Measurements from ENCODE around the gene ANKRD35. TPM values are rescaled to one million over a fixed set of nuclear protein-coding genes. Genes with fewer than 3 reads are reported as not detected.

The ANKRD35 gene
- total and polyA plus RNA-seq, 2 experiments from 2014 or later = 3.6 to 5.6 TPM

- Mint-ChIP-seq H3K27ac (no peak overlapping the region), H3K9me3 (no peaks in the 10 kb centered on the region), H3K4me1 (peaks cover 12% of the 10 kb centered on the region), H3K36me3 (ENCODE audit: low read depth) (peaks cover 15% of the 10 kb centered on the region), H3K4me3 (no peak overlapping the region), H3K27me3 (ENCODE audit: insufficient read depth, low read depth, poor library complexity) (peaks cover 4% of the 10 kb centered on the region)
- H3K36me3 ChIP-seq (ENCODE audit: insufficient read depth) = peaks cover 19% of the 10 kb centered on the region
- ATAC-seq (peak; percentile 52), DNase-seq (ENCODE audit: low spot score) (no peak)
- H3K27me3 ChIP-seq (ENCODE audit: insufficient read depth) = no peaks in the 10 kb centered on the region
- H3K9me2 ChIP-seq (ENCODE audit: insufficient read depth) = no peaks in the 10 kb centered on the region
- H3K27ac ChIP-seq (ENCODE audit: low read depth) = peak overlapping the region; percentile 80; the same call in 1 of the 2 replicates
- H4K20me1 ChIP-seq (replicated peaks; ENCODE audit: insufficient read depth) = no peaks in the 10 kb centered on the region
- H2AFZ ChIP-seq = no peak overlapping the region
- H3F3A ChIP-seq (replicated peaks; ENCODE audit: low read depth) = peaks cover 10% of the 10 kb centered on the region; the same call in 1 of the 2 replicates
- H3K79me2 ChIP-seq (replicated peaks; ENCODE audit: insufficient read depth) = peaks cover 12% of the 10 kb centered on the region
- H3K4me3 ChIP-seq = peak overlapping the region; percentile 63
- peak overlapping the region; percentile 79 for H3K4me2 ChIP-seq
- H3K4me1 ChIP-seq (ENCODE audit: insufficient read depth) = peaks cover 8% of the 10 kb centered on the region; the same call in 1 of the 2 replicates
- TF ChIP-seq ETS1 (IDR thresholded peaks at IDR 0.05) = no peak
- no peak for TF ChIP-seq ZNF331 (CRISPR knock-in tag; IDR thresholded peaks at IDR 0.05; ENCODE audit: low read depth)
- no peak for TF ChIP-seq JUNB (IDR thresholded peaks at IDR 0.05; ENCODE audit: unreplicated experiment)
- no peak for TF ChIP-seq REST (IDR thresholded peaks at IDR 0.05; ENCODE audit: unreplicated experiment)
- no peak for TF ChIP-seq ZNF114 (CRISPR knock-in tag; IDR thresholded peaks at IDR 0.05)
- no peak for TF ChIP-seq EZH2phosphoT487 (IDR thresholded peaks at IDR 0.05; ENCODE audit: unreplicated experiment)
- TF ChIP-seq STAT1 (IDR thresholded peaks at IDR 0.05; ENCODE audit: unreplicated experiment) = no peak
- no peak for TF ChIP-seq EZH2 (IDR thresholded peaks at IDR 0.05; ENCODE audit: low read depth, unreplicated experiment)
- no peak for TF ChIP-seq ZNF462 (CRISPR knock-in tag; IDR thresholded peaks at IDR 0.05)
Measured at GRCh38 chr1:145926686-145927062, 41.0 kb upstream of the ANKRD35 start.
